CD4-positive, alpha-beta T cell treated with Interleukin-21 for 1 hour (primary cell): ENCODE data around the gene TMC6.
"Not testable (repeated sequence)": the region's sequence is repeated elsewhere in the genome, so short reads cannot be mapped to it uniquely, and the experiment has no call there.

ENCODE experiments used
- DNase-seq: peaks from one replicate; pipeline ENCODE4 v3.0.0-alpha.2; 2020

The TMC6 gene, protein sequence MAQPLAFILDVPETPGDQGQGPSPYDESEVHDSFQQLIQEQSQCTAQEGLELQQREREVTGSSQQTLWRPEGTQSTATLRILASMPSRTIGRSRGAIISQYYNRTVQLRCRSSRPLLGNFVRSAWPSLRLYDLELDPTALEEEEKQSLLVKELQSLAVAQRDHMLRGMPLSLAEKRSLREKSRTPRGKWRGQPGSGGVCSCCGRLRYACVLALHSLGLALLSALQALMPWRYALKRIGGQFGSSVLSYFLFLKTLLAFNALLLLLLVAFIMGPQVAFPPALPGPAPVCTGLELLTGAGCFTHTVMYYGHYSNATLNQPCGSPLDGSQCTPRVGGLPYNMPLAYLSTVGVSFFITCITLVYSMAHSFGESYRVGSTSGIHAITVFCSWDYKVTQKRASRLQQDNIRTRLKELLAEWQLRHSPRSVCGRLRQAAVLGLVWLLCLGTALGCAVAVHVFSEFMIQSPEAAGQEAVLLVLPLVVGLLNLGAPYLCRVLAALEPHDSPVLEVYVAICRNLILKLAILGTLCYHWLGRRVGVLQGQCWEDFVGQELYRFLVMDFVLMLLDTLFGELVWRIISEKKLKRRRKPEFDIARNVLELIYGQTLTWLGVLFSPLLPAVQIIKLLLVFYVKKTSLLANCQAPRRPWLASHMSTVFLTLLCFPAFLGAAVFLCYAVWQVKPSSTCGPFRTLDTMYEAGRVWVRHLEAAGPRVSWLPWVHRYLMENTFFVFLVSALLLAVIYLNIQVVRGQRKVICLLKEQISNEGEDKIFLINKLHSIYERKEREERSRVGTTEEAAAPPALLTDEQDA

GRCh38 chr17:78128551-78129350 lies at the start of gene TMC6:
Gene TMC6 (minus strand): TSS chr17:78128755. CDS start chr17:78126832, 1,923 bp downstream.
- peak; percentile 80 for DNase-seq

- peak; percentile 81 for DNase-seq
Measured at GRCh38 chr17:78176548-78177025, 48.0 kb upstream of the TMC6 start.

GRCh38 chr17:78175643-78175981 lies 47.1 kb upstream of the TMC6 start:
- DNase-seq = no peak

GRCh38 chr17:78174870-78175642 lies 46.5 kb upstream of the TMC6 start:
- DNase-seq = no peak

- no peak for DNase-seq
Measured at GRCh38 chr17:78174346-78174869, 45.9 kb upstream of the TMC6 start.

DNA sequence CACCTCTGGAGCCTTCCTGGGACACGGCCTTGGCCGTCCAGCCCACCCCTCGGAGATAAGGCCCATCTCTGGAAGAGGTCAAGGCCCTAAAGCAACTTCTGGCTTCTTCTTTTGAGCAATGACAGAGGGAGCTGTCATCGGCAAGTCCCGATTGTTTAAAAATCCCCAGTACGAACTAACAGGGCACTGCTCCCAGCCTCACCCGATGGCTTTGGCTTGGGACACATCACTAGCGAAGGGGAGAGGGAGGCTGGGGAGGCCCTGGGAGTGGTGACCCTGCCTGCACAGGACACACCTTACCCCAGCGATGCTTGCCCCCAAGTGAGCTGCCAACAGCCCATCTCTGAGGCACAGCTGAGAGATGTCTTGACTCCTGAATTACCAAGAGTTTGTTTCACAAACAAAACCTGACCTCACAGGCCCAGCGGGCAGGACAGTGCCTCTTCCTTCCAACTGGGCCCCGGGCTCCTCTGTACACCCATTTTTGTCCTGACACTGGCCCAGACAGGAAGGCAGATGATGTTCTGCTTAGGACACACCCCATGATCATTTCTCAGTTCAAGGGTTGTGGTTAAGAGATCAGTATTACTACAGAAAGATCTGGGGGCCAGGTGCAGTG lies 44.7 kb upstream of the TMC6 start:
- peak; percentile 54 for DNase-seq

DNA sequence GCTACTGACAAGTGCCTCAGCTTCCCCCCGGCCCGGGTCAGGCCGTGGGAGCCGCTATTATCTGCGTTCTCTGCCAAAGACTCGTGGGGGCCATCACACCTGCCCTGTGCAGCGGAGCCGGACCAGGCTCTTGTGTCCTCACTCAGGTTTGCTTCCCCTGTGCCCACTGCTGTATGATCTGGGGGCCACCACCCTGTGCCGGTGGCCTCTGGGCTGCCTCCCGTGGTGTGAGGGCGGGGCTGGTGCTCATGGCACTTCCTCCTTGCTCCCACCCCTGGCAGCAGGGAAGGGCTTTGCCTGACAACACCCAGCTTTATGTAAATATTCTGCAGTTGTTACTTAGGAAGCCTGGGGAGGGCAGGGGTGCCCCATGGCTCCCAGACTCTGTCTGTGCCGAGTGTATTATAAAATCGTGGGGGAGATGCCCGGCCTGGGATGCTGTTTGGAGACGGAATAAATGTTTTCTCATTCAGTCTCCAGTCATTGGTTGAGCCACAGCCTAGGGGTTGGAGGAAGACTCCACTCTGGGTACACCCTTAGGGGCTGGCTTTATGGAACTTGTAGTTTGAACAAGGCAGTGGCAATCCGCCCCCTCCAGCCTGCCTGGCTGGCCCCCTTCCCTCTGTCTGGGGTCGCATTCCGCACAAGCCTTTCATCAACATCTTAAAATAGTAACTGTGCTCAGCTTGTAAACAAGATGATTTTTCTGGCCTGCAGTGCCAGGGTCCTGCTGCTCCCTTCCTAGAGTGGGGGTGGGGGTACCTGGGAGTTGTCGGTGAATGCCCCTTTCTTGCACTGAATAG lies 43.9 kb upstream of the TMC6 start:
- DNase-seq = no peak

DNA sequence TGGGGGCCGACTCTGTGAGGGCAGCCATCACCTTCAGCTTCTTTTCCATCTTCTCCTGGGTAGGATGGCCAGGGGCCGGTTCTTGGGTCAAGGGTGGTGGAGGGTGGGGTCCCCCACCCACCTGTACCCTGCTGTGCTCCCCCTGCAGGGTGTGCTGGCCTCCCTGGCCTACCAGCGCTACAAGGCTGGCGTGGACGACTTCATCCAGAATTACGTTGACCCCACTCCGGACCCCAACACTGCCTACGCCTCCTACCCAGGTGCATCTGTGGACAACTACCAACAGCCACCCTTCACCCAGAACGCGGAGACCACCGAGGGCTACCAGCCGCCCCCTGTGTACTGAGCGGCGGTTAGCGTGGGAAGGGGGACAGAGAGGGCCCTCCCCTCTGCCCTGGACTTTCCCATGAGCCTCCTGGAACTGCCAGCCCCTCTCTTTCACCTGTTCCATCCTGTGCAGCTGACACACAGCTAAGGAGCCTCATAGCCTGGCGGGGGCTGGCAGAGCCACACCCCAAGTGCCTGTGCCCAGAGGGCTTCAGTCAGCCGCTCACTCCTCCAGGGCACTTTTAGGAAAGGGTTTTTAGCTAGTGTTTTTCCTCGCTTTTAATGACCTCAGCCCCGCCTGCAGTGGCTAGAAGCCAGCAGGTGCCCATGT lies 43.2 kb upstream of the TMC6 start:
- not testable (repeated sequence) for DNase-seq

DNA sequence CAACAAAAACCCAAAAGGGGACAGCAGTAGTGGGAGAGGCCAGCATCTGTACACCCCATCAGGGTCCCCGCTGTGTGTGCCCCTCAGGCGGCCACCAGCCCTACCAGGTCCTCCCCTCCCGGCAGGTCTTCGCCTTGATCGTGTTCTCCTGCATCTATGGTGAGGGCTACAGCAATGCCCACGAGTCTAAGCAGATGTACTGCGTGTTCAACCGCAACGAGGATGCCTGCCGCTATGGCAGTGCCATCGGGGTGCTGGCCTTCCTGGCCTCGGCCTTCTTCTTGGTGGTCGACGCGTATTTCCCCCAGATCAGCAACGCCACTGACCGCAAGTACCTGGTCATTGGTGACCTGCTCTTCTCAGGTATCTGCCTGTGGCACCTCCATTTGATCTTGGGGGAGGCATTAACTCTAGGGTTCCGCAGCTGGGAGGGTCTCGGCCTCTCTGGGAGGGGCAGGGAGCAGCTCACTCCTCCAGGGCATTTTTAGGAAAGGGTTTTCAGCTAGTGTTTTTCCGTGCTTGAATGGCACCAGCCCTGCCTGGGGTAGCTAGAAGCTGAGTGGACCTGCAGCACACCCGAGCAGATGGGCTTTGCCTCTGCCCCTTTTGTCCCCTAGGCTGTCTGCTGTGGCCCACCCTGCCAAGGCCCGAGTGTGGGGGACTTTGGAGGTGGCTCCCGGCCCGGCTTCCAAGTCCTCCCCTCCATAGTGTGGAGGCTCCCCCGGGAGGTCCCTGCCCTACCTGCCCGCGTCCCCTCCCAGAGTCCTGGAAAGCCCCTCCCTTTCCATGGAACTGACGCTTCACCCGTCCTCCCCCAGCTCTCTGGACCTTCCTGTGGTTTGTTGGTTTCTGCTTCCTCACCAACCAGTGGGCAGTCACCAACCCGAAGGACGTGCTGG lies 42.4 kb upstream of the TMC6 start:
- DNase-seq = no peak

DNA sequence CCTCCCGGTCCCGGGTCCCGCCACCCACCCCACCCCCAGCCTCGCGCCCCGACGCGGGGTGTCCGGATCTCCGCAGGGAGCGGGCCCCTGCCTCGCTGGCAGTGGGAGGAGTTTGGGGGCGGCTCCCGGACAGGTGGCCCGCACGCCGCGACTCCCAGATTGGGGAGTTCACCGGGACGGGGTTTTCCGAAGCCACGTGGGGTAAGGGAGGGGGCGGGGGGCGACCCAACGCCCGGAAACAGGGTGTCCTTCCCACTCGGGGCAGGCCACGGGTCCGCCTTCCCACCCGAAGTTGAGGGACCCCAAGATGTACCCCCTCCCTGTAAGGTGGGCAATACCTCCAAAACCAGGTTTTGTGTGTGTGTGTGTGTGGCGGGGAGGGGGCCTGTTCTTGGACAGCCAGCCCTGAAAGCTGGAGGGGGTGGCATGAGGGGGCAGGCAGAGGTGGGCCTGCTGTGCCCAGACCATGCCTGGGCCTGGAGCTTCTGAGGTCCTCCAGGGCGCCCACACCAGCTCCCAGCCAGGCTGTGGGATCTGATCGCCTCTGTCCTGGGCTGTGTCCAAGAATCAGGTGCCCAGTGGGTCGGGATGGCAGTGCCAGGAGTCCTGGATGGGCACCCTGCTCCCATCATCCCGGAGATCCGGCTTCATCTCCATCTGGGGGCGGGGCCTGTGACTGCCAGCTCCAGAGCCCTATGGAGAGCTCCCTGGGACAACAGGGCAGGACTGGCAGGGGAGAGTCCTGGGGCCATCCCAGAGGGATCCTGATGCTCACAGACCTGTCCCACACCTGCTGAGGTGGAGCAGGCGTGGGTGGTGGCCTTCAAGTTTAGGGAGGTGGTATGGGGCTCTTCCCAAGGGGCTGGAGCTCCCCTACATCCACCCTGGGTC lies 40.6 kb upstream of the TMC6 start:
- peak; percentile 78 for DNase-seq

- DNase-seq = peak; percentile 88
Measured at GRCh38 chr17:78168242-78168902, 39.8 kb upstream of the TMC6 start, which contains the start of gene SYNGR2. Gene SYNGR2 (plus strand): TSS chr17:78168581. CDS start chr17:78168617, 36 bp downstream.

DNA sequence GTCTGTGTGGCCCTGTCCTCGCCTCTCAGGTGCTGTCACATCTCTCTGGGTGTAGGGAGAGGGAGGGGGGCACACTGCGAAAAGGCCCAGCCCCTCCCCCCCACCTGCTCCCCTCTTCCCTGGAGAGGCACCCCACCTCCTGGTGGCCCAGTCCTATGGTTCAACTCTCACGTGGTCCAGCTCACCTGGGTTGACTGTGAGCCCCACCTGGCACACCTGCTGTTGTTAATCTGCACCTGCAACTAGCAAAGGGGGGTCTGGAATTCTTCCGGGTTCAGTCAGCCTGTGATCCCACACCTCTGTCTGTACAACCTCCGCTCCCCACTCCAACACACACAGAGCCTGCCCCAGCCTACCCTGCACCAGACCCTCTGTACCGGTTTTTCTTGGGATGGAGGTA lies 37.9 kb upstream of the TMC6 start:
- no peak for DNase-seq

- DNase-seq = no peak
Measured at GRCh38 chr17:78164748-78165607, 36.4 kb upstream of the TMC6 start.

GRCh38 chr17:78163881-78164747 lies 35.6 kb upstream of the TMC6 start:
- DNase-seq = no peak

GRCh38 chr17:78159575-78160158 lies 31.1 kb upstream of the TMC6 start:
- DNase-seq = no peak
